ENCODE data around the gene TRAFD1.
"Not testable (repeated sequence)": the region's sequence is repeated elsewhere in the genome, so short reads cannot be mapped to it uniquely, and the experiment has no call there.

TRAFD1 gene

GRCh38 chr12:112153181-112153892 is 28.0 kb downstream of the TRAFD1 start:
- no peak for DNase-seq (ENCODE audit: low spot score)
- no peak for TF ChIP-seq CTCF (IDR thresholded peaks at IDR 0.05; ENCODE audit: extremely low read depth, missing control alignments)

DNA sequence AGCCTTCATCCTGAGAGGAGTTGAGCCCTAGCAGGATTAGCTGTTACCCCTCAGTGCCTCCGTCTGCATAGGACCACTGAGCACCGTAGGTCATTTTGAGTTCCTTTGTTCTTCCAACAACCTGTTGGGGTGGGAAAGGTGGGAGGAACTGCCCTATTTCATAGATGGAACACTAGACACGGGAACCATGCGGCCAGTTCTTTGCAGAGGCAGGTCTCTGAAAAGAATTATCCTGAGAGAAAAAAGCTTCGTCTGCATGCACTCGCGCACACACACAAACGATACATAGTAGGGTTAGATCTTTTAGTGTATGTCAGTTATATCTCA is 28.5 kb downstream of the TRAFD1 start:
- TF ChIP-seq CTCF (IDR thresholded peaks at IDR 0.05; ENCODE audit: extremely low read depth, missing control alignments) = no peak
- no peak for DNase-seq (ENCODE audit: low spot score)

DNA sequence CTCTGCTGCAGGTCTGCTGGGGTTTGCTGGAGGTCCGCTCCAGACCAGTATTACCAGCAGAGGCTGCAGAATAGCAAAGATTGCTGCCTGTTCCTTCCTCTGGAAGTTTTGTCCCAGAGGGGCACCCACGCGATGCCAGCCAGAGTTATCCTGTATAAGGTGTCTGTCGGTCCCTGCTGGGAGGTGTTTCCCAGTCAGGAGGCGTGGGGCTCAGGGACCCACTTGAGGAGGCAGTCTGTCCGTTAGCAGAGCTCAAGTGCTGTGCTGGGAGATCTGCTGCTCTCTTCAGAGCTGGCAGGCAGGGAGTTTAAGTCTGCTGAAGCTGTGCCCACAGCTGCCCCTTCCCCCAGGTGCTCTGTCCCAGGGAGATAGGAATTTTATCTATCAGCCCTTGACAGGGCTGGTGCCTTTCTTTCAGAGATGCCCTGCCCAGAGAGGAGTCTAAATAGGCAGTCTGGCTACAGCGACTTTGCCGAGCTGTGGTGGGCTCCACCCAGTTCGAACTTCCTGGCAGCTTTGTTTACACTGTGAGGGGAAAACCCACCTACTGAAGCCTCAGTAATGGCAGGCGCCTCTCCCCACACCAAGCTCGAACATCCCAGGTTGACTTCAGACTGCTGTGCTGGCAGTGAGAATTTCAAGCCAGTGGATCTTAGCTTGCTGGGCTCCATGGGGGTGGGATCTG is 33.2 kb downstream of the TRAFD1 start:
- not testable (repeated sequence) for DNase-seq (ENCODE audit: low spot score)

DNA sequence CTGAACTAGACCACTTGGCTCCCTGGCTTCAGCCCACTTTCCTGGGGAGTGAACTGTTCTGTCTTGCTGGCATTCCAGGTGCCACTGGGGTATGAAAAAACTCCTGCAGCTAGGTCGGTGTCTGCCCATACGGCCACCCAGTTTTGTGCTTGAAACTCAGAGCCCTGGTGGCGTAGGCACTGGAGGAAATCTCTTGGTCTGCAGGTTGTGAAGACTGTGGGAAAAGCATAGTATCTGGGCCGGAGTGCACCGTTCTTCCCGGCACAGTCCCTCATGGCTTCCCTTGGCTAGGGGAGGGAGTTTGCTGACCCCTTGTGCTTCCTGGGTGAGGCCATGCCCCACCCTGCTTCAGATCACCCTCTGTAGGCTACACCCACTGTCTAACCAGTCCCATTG is 33.8 kb downstream of the TRAFD1 start:
- no peak for DNase-seq (ENCODE audit: low spot score)
- TF ChIP-seq CTCF (IDR thresholded peaks at IDR 0.05; ENCODE audit: extremely low read depth, missing control alignments) = no peak

DNA sequence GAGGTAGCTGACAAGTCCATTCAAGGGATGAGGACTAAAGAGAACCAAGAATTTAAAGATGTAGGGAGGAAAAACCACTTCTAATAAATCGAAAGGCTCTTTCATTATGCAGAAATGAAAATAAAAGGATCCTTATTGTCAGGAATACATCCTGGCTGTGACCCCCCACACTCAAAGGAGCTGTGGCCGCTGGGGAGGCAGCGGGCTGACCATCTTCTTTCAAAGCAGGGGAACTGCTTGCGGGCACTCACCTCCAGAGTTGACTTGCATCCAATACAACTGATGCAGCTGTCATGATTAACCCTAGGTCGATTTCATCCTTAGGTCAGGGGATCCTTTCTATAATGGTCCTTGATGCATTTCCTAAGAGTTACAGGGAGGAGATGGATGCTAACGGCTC is 35.3 kb downstream of the TRAFD1 start:
- no peak for TF ChIP-seq CTCF (IDR thresholded peaks at IDR 0.05; ENCODE audit: extremely low read depth, missing control alignments)
- DNase-seq (ENCODE audit: low spot score) = no peak

DNA sequence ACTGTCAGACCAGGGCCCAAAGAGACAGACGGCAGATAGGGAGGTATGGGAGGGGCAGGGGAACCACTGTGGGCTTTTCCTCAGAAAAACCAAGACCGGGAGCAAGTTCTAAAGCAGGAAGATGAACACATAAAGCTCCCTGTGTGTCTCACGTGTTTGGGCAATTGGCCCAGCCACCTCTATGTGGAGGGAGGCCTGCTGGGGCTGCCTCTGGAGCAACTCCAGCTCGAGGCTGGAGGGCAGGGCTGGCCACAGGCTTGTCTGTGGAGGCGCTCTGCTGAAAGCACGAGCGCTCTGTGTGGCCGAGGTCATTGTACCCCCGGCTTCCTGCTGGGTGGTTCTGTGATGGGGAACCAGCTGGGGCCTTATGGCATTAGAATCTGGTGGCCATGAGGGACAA is 36.4 kb downstream of the TRAFD1 start:
- no peak for TF ChIP-seq CTCF (IDR thresholded peaks at IDR 0.05; ENCODE audit: extremely low read depth, missing control alignments)
- no peak for DNase-seq (ENCODE audit: low spot score)

- DNase-seq (ENCODE audit: low spot score) = no peak
- no peak for TF ChIP-seq CTCF (IDR thresholded peaks at IDR 0.05; ENCODE audit: extremely low read depth, missing control alignments)
Measured at GRCh38 chr12:112162241-112162790, 37.0 kb downstream of the TRAFD1 start.

- TF ChIP-seq CTCF (IDR thresholded peaks at IDR 0.05; ENCODE audit: extremely low read depth, missing control alignments) = no peak
- DNase-seq (ENCODE audit: low spot score) = no peak
Measured at GRCh38 chr12:112163056-112163455, 37.7 kb downstream of the TRAFD1 start.

Measured in GM20000 (cell line).